K562 (cell line): ENCODE data around the gene TCAF1. TPM values are rescaled to one million over a fixed set of nuclear protein-coding genes. Genes with fewer than 3 reads are reported as not detected.
A peak's percentile ranks its signal among the peaks of the same experiment; 100 is the strongest.
"Not testable (repeated sequence)": the region's sequence is repeated elsewhere in the genome, so short reads cannot be mapped to it uniquely, and the experiment has no call there.

Experiments
- ATAC-seq: fragments of 200-7000 bp; cut with Tn5 transposase; 3 replicates; pipeline ENCODE4 v1.9.1; 2020; ENCODE audit warnings: moderate library complexity
- BruUV-seq: library from RNA; stranded (reverse); fragments of 400-500 nt; replicated peaks from 2 replicates; lab custom pipeline; 2021; lab: Mats Ljungman, UMichigan
- CTCF ChIA-PET: fragments of 300-600 bp; formaldehyde crosslinking; extraction: SDS; loops from one replicate; lab custom pipeline; 2021; ENCODE audit warnings: low intra/inter-chr PET ratio; lab: Yijun Ruan, JAX
- POLR2A ChIA-PET: fragments of 300-600, 350-650 bp; sonication (Branson Sonifier 250); formaldehyde crosslinking; extraction: SDS; loops from one replicate; lab custom pipeline; 2021; ENCODE audit warnings: antibody characterized with exemption, inconsistent platforms; lab: Yijun Ruan, JAX
- DNase-seq, 4 experiments: peaks; one replicate each; pipeline versions ENCODE4 v3.0.0 to v3.0.0-alpha.2; 2011 to 2018; ENCODE audit warnings: low spot score in 3 of 4, mixed read lengths in 3 of 4; ENCODE audit errors: extremely low read depth in 1 of 4
- FAIRE-seq: peaks from 2 replicates; lab custom pipeline; 2011; peaks lifted over from hg19 to GRCh38; lab: Jason Lieb, UNC
- H2AFZ ChIP-seq: 2 replicates; pipeline ENCODE4 v1.6.0; 2011; ENCODE audit warnings: low read depth, low read length, control low read depth, inconsistent platforms
- H3K27ac ChIP-seq: fragments of 200-600 bp; 3 replicates; pipeline ENCODE4 v1.8.0; 2011; ENCODE audit warnings: low read depth, mild to moderate bottlenecking, control low read depth, inconsistent platforms, low read length, moderate library complexity, mixed read lengths; ENCODE audit errors: extremely low read depth
- H3K27me3 ChIP-seq, 2 experiments: fragments of 300-600 bp in 1 of 2; 2 replicates in 1 of 2; 3 replicates in 1 of 2; pipeline versions ENCODE4 v1.6.0 to v1.8.0; 2011; ENCODE audit warnings: inconsistent platforms in 2 of 2, low read length in 2 of 2, mild to moderate bottlenecking in 1 of 2, mixed read lengths in 1 of 2, moderate library complexity in 1 of 2; ENCODE audit not compliant: control insufficient read depth in 2 of 2, insufficient read depth in 2 of 2
- H3K36me3 ChIP-seq: fragments of 300-600 bp; 3 replicates; pipeline ENCODE4 v1.8.0; 2011; ENCODE audit warnings: mild to moderate bottlenecking, low read length, inconsistent platforms; ENCODE audit not compliant: control insufficient read depth, insufficient read depth
- H3K4me1 ChIP-seq, 2 experiments: fragments of 200-600 bp in 1 of 2; replicated peaks in 1 of 2; 2 replicates in 1 of 2; 3 replicates in 1 of 2; pipeline versions ENCODE4 v1.5.1 to v1.8.0; 2011; ENCODE audit warnings: inconsistent platforms in 2 of 2, low read length in 2 of 2, mild to moderate bottlenecking in 1 of 2, mixed read lengths in 1 of 2, moderate library complexity in 1 of 2; ENCODE audit not compliant: control insufficient read depth in 2 of 2, insufficient read depth in 2 of 2
- H3K4me2 ChIP-seq: 2 replicates; pipeline ENCODE4 v1.6.1; 2011; ENCODE audit warnings: low read length, control low read depth, inconsistent platforms, mixed read lengths; ENCODE audit not compliant: insufficient read depth
- H3K4me3 ChIP-seq: fragments of 200-600 bp; sonication (generic), shearing (Covaris generic); 2 replicates; pipeline ENCODE4 v1.5.1; 2016; ENCODE audit warnings: control low read depth, inconsistent platforms
- H3K79me2 ChIP-seq: fragments of 200-600 bp; 3 replicates; pipeline ENCODE4 v1.8.0; 2011; ENCODE audit warnings: low read length, inconsistent platforms; ENCODE audit not compliant: control insufficient read depth, insufficient read depth
- H3K9ac ChIP-seq, 2 experiments: 2 replicates each; pipeline versions ENCODE4 v1.6.0 to v1.6.1; 2011; ENCODE audit warnings: low read depth in 2 of 2, low read length in 2 of 2, control low read depth in 1 of 2, inconsistent platforms in 1 of 2, mild to moderate bottlenecking in 1 of 2, mixed read lengths in 1 of 2; ENCODE audit not compliant: insufficient read depth in 1 of 2
- H3K9me1 ChIP-seq: one replicate; pipeline ENCODE4 v1.6.0; 2011; ENCODE audit warnings: inconsistent platforms, mild to moderate bottlenecking, low read length, moderate library complexity; ENCODE audit not compliant: control insufficient read depth, insufficient read depth
- H3K9me3 ChIP-seq: replicated peaks from 2 replicates; pipeline ENCODE4 v1.5.1; 2011; ENCODE audit warnings: low read depth, low read length, inconsistent platforms; ENCODE audit not compliant: control insufficient read depth, insufficient read depth
- H4K20me1 ChIP-seq: replicated peaks from 2 replicates; pipeline ENCODE4 v1.6.1; 2011; ENCODE audit warnings: low read length, inconsistent platforms, mixed read lengths; ENCODE audit not compliant: control insufficient read depth, insufficient read depth
- CREM ChIP-seq: IDR thresholded peaks from 2 replicates; pipeline ENCODE4 v1.6.1; 2014; ENCODE audit warnings: antibody characterized with exemption, low read depth
- KLF16 ChIP-seq: IDR thresholded peaks from 2 replicates; pipeline ENCODE4 v1.6.1; 2016; ENCODE audit warnings: antibody characterized with exemption
- MAZ ChIP-seq, 2 experiments: fragments of 450-650 bp in 1 of 2; sonication (generic) in 1 of 2; formaldehyde crosslinking; IDR thresholded peaks in 1 of 2; conservative IDR thresholded peaks in 1 of 2; 2 replicates each; pipeline versions ENCODE4 v1.4.0 to v1.5.0; 2020; ENCODE audit warnings: mild to moderate bottlenecking in 1 of 2, missing genetic modification reagents in 1 of 2
- RCOR1 ChIP-seq, 2 experiments: IDR thresholded peaks; 2 replicates each; pipeline ENCODE4 v1.6.1; 2012; ENCODE audit warnings: low read depth in 2 of 2, low read length in 2 of 2, borderline replicate concordance in 1 of 2, improper control_type of control experiment in 1 of 2
- SMC3 ChIP-seq: conservative IDR thresholded peaks from 2 replicates; pipeline ENCODE4 v1.6.1; 2011; ENCODE audit warnings: low read depth, low read length, improper control_type of control experiment; ENCODE audit not compliant: insufficient read depth
- WGBS: fragments of 100-300 bp; shearing (Covaris generic); methylation state at CpG from one replicate; pipeline ENCODE4 v1.1.6; 2016; ENCODE audit warnings: low coverage, mixed read lengths; ENCODE audit not compliant: insufficient coverage; ENCODE audit errors: missing lambda C conversion rate; 5-methylcytosine and 5-hydroxymethylcytosine counted together
- in situ Hi-C: fragments of 300-500 bp; cut with MboI; formaldehyde crosslinking; loops from 4 replicates; pipeline ENCODE4 v1.15.0; 2018; ENCODE audit warnings: inconsistent platforms, mixed read lengths
- intact Hi-C: fragments of 100-400 bp; cut with micrococcal nuclease; formaldehyde crosslinking; loops from 2 replicates; pipeline ENCODE4 v1.14.2; 2022
- polyA plus RNA-seq, 8 experiments: library from polyadenylated mRNA; depleted of rRNA in 4 of 8; stranded (reverse) in 5 of 8; unstranded in 3 of 8; fragments of >200 nt; fragmentation: Nextera tagmentation in 2 of 8; fragmentation: Illumina TruSeq in 1 of 8; extraction: Ambion mirVana in 2 of 8; extraction: Trizol in 1 of 8; gene quantifications; 2 replicates each; pipeline versions ENCODE4 v1.2.1 to v1.2.3, GENCODE V29; 2011 to 2014; ENCODE audit warnings: inconsistent platforms in 1 of 8, missing spikeins in 1 of 8
- total RNA-seq, 7 experiments: library from RNA; depleted of rRNA in 6 of 7; stranded (reverse); fragments of >200 nt in 6 of 7; fragmentation: Illumina TruSeq in 2 of 7; extraction: Trizol in 2 of 7; gene quantifications; 2 replicates each; pipeline versions ENCODE4 v1.2.1 to v1.2.3, GENCODE V29; 2011 to 2021; ENCODE audit warnings: low replicate concordance in 1 of 7
- TF ChIP-seq, protein P1 (sequence below), 3 experiments: IDR thresholded peaks in 2 of 3; conservative IDR thresholded peaks in 1 of 3; 2 replicates each; pipeline ENCODE4 v1.5.1; 2011 to 2012; ENCODE audit warnings: low read length in 3 of 3, mild to moderate bottlenecking in 3 of 3, control low read depth in 2 of 3, improper control_type of control experiment in 1 of 3, inconsistent platforms in 1 of 3, low read depth in 1 of 3, mixed read lengths in 1 of 3, moderate library complexity in 1 of 3; ENCODE audit not compliant: insufficient read depth in 2 of 3

TCAF1 gene
- total and polyA plus RNA-seq, 9 of the 15 experiments (the other 6 are each of a cell fraction or from before 2014, with no cell fraction given): 6.2 to 52.2 (median 24.4) TPM

GRCh38 chr7:143837223-143837622 is 64.8 kb downstream of the TCAF1 start:
- WGBS: under 1% methylated on average over 12 of the region's 24 CpGs
- in situ Hi-C loops, H3K27me3 ChIP-seq, intact Hi-C loops, DNase-seq, H2AFZ ChIP-seq, H3K36me3 ChIP-seq, H3K79me2 ChIP-seq, H3K9me3 ChIP-seq, POLR2A ChIA-PET, H4K20me1 ChIP-seq, H3K9ac ChIP-seq, CTCF ChIA-PET: not testable (repeated sequence)
- peak overlapping the region; percentile 27; the same call in 1 of the 2 replicates for H3K4me3 ChIP-seq
- BruUV-seq: TSS peak; percentile 77
- peak overlapping the region; percentile 25; the same call in 1 of the 2 replicates for H3K4me2 ChIP-seq
- ATAC-seq: peak; percentile 88
- TF ChIP-seq RCOR1 (IDR thresholded peaks at IDR 0.05; ENCODE audit: borderline replicate concordance in 1 of 2, low read depth in 2 of 2, low read length in 2 of 2): peak in 1 of 2 experiments; percentile 30; a peak in 1 of 4 replicates
- TF ChIP-seq SMC3: peak; percentile 24; the same call in 1 of the 2 replicates
- TF ChIP-seq KLF16: 0 out of 2 replicates have a peak, but pooled peaks have one; percentile 16
- TF ChIP-seq, protein P1, sequence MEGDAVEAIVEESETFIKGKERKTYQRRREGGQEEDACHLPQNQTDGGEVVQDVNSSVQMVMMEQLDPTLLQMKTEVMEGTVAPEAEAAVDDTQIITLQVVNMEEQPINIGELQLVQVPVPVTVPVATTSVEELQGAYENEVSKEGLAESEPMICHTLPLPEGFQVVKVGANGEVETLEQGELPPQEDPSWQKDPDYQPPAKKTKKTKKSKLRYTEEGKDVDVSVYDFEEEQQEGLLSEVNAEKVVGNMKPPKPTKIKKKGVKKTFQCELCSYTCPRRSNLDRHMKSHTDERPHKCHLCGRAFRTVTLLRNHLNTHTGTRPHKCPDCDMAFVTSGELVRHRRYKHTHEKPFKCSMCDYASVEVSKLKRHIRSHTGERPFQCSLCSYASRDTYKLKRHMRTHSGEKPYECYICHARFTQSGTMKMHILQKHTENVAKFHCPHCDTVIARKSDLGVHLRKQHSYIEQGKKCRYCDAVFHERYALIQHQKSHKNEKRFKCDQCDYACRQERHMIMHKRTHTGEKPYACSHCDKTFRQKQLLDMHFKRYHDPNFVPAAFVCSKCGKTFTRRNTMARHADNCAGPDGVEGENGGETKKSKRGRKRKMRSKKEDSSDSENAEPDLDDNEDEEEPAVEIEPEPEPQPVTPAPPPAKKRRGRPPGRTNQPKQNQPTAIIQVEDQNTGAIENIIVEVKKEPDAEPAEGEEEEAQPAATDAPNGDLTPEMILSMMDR (IDR thresholded peaks at IDR 0.05 in 2 of 3, conservative IDR thresholded peaks at IDR 0.05 in 1 of 3; ENCODE audit: insufficient read depth in 2 of 3, low read depth in 1 of 3, low read length in 3 of 3): peak; percentile 41 to 51 (median 42); a peak in 5 of 6 replicates
- TF ChIP-seq CREM: peak; percentile 69
- TF ChIP-seq MAZ (CRISPR knock-in tag; conservative IDR thresholded peaks at IDR 0.05 in 1 of 2, IDR thresholded peaks at IDR 0.05 in 1 of 2): peak in 1 of 2 experiments; percentile 55; a peak in 1 of 4 replicates
- TF ChIP-seq, all 486 proteins: peak for 6; not testable (repeated sequence) for 480
- peak; percentile 86 for FAIRE-seq
- H3K4me1 ChIP-seq, H3K27ac ChIP-seq, H3K9me1 ChIP-seq: not testable (repeated sequence)
